ENCODE data around the gene SH2B3.

SH2B3 gene

GRCh38 chr12:111467092-111467856, 61.6 kb downstream of the SH2B3 start:
- DNase-seq: no peak

GRCh38 chr12:111467857-111468241, 62.1 kb downstream of the SH2B3 start:
- no peak for DNase-seq

GRCh38 chr12:111469401-111469800, 63.7 kb downstream of the SH2B3 start:
- no peak for DNase-seq

GRCh38 chr12:111471236-111471635, 65.5 kb downstream of the SH2B3 start:
- DNase-seq: no peak

- no peak for DNase-seq
These were observed 76.7 kb downstream of the SH2B3 start for GRCh38 chr12:111482462-111482861.

DNA sequence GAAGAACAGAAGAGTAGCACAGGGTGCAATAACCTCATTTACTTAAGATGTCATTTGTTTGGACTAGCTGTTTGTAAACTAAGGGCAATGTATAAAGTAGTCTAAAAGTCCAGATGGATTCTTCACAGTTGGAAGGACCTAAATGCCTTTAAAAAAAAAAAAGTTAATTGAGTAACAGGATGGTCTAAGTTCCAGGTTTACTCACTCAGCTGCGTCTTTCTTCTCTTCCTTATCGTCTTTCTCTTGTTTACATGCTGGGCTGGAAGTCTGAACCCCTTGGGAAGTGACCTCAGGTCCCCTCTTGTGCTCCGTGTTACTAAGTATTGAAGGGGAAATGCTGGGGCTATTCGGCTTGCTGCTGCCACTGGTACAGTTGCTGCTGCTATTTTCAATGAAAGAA, 82.5 kb downstream of the SH2B3 start:
- DNase-seq: no peak

- no peak for DNase-seq
These were observed 83.1 kb downstream of the SH2B3 start for GRCh38 chr12:111488798-111489197.

DNA sequence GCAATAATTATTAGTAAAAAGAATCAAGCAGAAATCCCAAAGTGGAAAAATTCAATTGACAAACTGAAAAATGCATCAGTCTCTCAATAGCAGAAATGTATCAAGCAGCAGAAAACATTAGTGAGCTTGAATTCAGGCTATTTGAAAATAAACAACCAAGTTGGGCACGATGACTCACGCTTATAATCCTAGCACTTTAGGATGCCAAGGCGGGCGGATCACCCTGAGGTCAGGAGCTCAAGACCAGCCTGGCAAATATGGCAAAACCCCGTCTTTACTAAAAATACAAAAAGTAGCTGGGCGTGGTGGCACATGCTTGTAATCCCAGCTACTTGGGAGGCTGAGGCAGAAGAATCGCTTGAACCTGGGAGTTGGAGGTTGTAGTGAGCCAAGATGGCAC, 87.3 kb downstream of the SH2B3 start:
- DNase-seq: peak; percentile 3

DNA sequence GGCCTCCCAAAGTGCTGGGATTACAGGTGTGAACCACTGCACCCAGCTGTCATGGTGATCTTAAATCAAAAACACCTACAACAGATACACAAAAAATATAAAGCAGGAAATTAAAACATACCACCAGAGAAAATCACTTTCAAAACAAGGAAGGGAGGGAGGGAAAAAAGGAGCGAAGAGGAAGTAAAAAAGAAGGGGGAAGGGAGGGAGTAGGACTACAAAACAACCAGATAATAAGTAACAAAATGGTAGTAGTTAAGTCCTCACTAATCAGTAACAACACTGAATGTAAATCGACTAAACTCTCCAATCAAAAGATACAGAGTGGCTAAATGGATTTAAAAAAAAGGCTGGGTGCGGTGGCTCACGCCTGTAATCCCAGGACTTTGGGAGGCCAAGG, 89.0 kb downstream of the SH2B3 start:
- DNase-seq: no peak

All from MV-4-11 (cell line).